SU-DHL-6 (cell line): ENCODE data around the gene IZUMO2.

ENCODE experiments used
- H2AFZ ChIP-seq: fragments of 200-600 bp; sonication (generic); 2 replicates; pipeline ENCODE4 v1.6.1; 2014; ENCODE audit warnings: low read depth, mild to moderate bottlenecking, moderate library complexity, mixed read lengths, antibody characterized with exemption, low read length; ENCODE audit not compliant: severe bottlenecking
- H3F3A ChIP-seq: fragments of 200-600 bp; shearing (Covaris generic); 2 replicates; pipeline ENCODE4 v1.6.0; 2016; ENCODE audit warnings: antibody characterized with exemption, mild to moderate bottlenecking; ENCODE audit not compliant: insufficient read depth
- H3K27ac ChIP-seq: fragments of 200-600 bp; sonication (generic); 2 replicates; pipeline ENCODE4 v1.5.1; 2016; ENCODE audit warnings: low read depth, mild to moderate bottlenecking, low read length, moderate library complexity, mixed read lengths
- H3K27me3 ChIP-seq: fragments of 200-600 bp; sonication (generic), shearing (Covaris generic); 2 replicates; pipeline ENCODE4 v1.6.0; 2014; ENCODE audit warnings: mild to moderate bottlenecking, low read length
- H3K36me3 ChIP-seq: fragments of 200-600 bp; sonication (generic); 2 replicates; pipeline ENCODE4 v1.6.1; 2014; ENCODE audit warnings: mild to moderate bottlenecking, low read length, mixed read lengths
- H3K4me2 ChIP-seq: fragments of 300-600, 200-600 bp; shearing (Covaris generic), sonication (generic); 2 replicates; pipeline ENCODE4 v1.6.0; 2014; ENCODE audit warnings: low read length, low read depth, mild to moderate bottlenecking; ENCODE audit not compliant: poor library complexity, severe bottlenecking
- H3K4me3 ChIP-seq: fragments of 200-600 bp; sonication (generic); 2 replicates; pipeline ENCODE4 v1.5.1; 2014; ENCODE audit warnings: antibody characterized with exemption, low read length, mild to moderate bottlenecking, mixed read lengths; ENCODE audit not compliant: insufficient read depth, poor library complexity, severe bottlenecking
- H3K79me2 ChIP-seq: fragments of 200-600 bp; sonication (generic); 2 replicates; pipeline ENCODE4 v1.6.1; 2014; ENCODE audit warnings: mild to moderate bottlenecking, low read length, moderate library complexity; ENCODE audit not compliant: insufficient read depth
- H3K9ac ChIP-seq: fragments of 200-600 bp; sonication (generic); 2 replicates; pipeline ENCODE4 v1.7.0; 2014; ENCODE audit warnings: mild to moderate bottlenecking, low read length
- H3K9me2 ChIP-seq: fragments of 200-600 bp; sonication (generic); replicated peaks from 2 replicates; pipeline ENCODE4 v1.6.1; 2014; ENCODE audit warnings: low read length; ENCODE audit not compliant: insufficient read depth
- H3K9me3 ChIP-seq: fragments of 200-600 bp; sonication (generic); 2 replicates; pipeline ENCODE4 v1.6.1; 2014; ENCODE audit warnings: low read length, mixed read lengths; ENCODE audit not compliant: insufficient read depth
- H4K20me1 ChIP-seq: fragments of 200-600 bp; sonication (generic); 2 replicates; pipeline ENCODE4 v1.6.1; 2014; ENCODE audit warnings: low read depth, mild to moderate bottlenecking, antibody characterized with exemption, low read length, moderate library complexity, mixed read lengths
- CTCF ChIP-seq: fragments of 200-600 bp; sonication (generic); IDR thresholded peaks from one replicate; pipeline ENCODE4 v1.5.1; 2017; ENCODE audit warnings: antibody characterized with exemption, mild to moderate bottlenecking, low read length, moderate library complexity; ENCODE audit not compliant: insufficient read depth, poor library complexity, severe bottlenecking
- EZH2phosphoT487 ChIP-seq: fragments of 200-600 bp; sonication (generic), shearing (Covaris generic); conservative IDR thresholded peaks from 2 replicates; pipeline ENCODE4 v1.6.1; 2018; ENCODE audit warnings: mild to moderate bottlenecking, antibody characterized with exemption, low read length, moderate library complexity, mixed read lengths

IZUMO2 gene

GRCh38 chr19:50174100-50174793 lies 11.2 kb upstream of the IZUMO2 start:
- no peaks in the 10 kb centered on the region for H3K9me2 ChIP-seq
- no peak overlapping the region for H3K4me2 ChIP-seq
- no peaks in the 10 kb centered on the region for H3K9me3 ChIP-seq
- H3F3A ChIP-seq, result no peaks in the 10 kb centered on the region
- no peaks in the 10 kb centered on the region for H3K79me2 ChIP-seq
- TF ChIP-seq CTCF, result no peak
- no peak for TF ChIP-seq EZH2phosphoT487
- H4K20me1 ChIP-seq, result no peaks in the 10 kb centered on the region
- H3K27me3 ChIP-seq, result no peaks in the 10 kb centered on the region
- H2AFZ ChIP-seq, result no peak overlapping the region
- no peak overlapping the region for H3K27ac ChIP-seq
- H3K36me3 ChIP-seq, result no peaks in the 10 kb centered on the region
- H3K4me3 ChIP-seq, result no peak overlapping the region
- no peak overlapping the region for H3K9ac ChIP-seq

- Histone ChIP-seq H3K4me2 (no peak overlapping the region), H3K9me2 (no peaks in the 10 kb centered on the region), H3K79me2 (no peaks in the 10 kb centered on the region), H3K27ac (no peak overlapping the region), H2AFZ (no peak overlapping the region), H3K27me3 (no peaks in the 10 kb centered on the region), H4K20me1 (no peaks in the 10 kb centered on the region), H3K9me3 (no peaks in the 10 kb centered on the region), H3K4me3 (no peak overlapping the region), H3F3A (no peaks in the 10 kb centered on the region), H3K9ac (no peak overlapping the region), H3K36me3 (no peaks in the 10 kb centered on the region)
- TF ChIP-seq CTCF, result no peak
- TF ChIP-seq EZH2phosphoT487, result no peak
Measured at GRCh38 chr19:50173127-50173526, 10.0 kb upstream of the IZUMO2 start.

GRCh38 chr19:50172726-50173125 lies 9.6 kb upstream of the IZUMO2 start:
- H2AFZ ChIP-seq, result no peak overlapping the region
- no peak overlapping the region for H3K4me2 ChIP-seq
- TF ChIP-seq EZH2phosphoT487, result no peak
- H3K27me3 ChIP-seq, result no peaks in the 10 kb centered on the region
- H3K9me2 ChIP-seq, result no peaks in the 10 kb centered on the region
- H3K79me2 ChIP-seq, result no peaks in the 10 kb centered on the region
- no peaks in the 10 kb centered on the region for H3F3A ChIP-seq
- no peaks in the 10 kb centered on the region for H4K20me1 ChIP-seq
- no peak overlapping the region for H3K4me3 ChIP-seq
- no peak overlapping the region for H3K27ac ChIP-seq
- H3K36me3 ChIP-seq, result no peaks in the 10 kb centered on the region
- no peak overlapping the region for H3K9ac ChIP-seq
- H3K9me3 ChIP-seq, result no peaks in the 10 kb centered on the region

- Histone ChIP-seq H3K9ac (no peak overlapping the region), H2AFZ (no peak overlapping the region), H3K27ac (no peak overlapping the region), H3K9me3 (no peaks in the 10 kb centered on the region), H3K27me3 (no peaks in the 10 kb centered on the region), H3F3A (no peaks in the 10 kb centered on the region), H3K4me3 (no peak overlapping the region), H3K9me2 (no peaks in the 10 kb centered on the region), H3K36me3 (no peaks in the 10 kb centered on the region), H4K20me1 (no peaks in the 10 kb centered on the region), H3K79me2 (no peaks in the 10 kb centered on the region), H3K4me2 (no peak overlapping the region)
- TF ChIP-seq CTCF (no peak), EZH2phosphoT487 (no peak)
Measured at GRCh38 chr19:50171752-50172151, 8.7 kb upstream of the IZUMO2 start.
